Measurements from ENCODE around the gene CFAP299.

- TF ChIP-seq CTCF (IDR thresholded peaks at IDR 0.05) (no peak), POLR2A (IDR thresholded peaks at IDR 0.05) (no peak)
Measured at GRCh38 chr4:80922941-80923340, 587.4 kb downstream of the CFAP299 start.

Measured in Peyer's patch (tissue), 4 donors.